ENCODE results near the gene TMSB15B.
A peak's percentile ranks its signal among the peaks of the same experiment; 100 is the strongest.
"Not testable (repeated sequence)": the region's sequence is repeated elsewhere in the genome, so short reads cannot be mapped to it uniquely, and the experiment has no call there.

The TMSB15B gene

DNA sequence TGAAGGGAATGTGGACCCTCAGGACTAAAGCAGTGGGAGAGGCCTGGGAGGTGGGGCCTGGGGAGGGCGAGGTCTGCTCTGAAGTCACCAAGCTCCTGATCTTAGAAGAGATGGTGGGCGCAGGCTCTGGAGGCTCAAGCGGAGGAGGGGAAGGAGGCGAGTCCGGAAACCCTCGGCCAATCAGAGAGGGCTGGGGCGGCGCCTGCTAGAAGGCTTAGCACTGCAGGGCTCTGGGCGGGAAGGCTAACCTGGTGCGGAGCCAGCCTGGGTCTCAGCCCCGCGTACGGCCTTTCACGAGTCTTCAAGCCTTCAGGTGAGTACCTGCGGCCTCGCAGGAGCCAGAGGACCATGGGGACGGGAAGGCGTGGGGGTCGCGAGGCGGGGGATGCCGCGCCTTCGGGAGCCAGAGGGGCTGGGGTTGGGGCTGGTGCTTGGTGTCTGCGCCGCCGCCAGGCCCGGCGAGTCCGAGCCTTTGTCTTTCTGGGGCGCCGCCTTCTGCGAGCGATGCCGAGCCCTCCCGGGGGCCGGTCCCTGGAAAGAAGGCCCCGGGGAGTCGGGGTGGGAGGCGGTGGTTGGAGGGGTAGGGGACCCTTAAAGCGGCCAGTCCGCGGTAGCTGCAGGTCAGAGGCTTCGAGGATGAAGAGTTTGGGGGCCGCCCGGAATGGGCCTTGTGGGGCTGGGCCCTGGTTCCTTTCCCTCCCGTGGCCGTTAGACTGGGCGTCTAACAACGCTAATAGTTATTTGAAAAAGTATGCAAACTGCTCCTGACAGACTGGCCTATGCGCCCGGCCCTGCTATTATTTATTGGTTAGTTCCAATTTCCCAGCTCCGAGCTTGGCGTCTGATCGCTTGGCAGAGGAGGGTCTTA lies at the start of gene TMSB15B:
TSS of gene TMSB15B (plus strand) at position 217 of the 868 bp plus-strand sequence.
- peak; percentile 66 for FAIRE-seq
- not testable (repeated sequence) for DNase-seq (ENCODE audit: insufficient read length, low spot score)

DNA sequence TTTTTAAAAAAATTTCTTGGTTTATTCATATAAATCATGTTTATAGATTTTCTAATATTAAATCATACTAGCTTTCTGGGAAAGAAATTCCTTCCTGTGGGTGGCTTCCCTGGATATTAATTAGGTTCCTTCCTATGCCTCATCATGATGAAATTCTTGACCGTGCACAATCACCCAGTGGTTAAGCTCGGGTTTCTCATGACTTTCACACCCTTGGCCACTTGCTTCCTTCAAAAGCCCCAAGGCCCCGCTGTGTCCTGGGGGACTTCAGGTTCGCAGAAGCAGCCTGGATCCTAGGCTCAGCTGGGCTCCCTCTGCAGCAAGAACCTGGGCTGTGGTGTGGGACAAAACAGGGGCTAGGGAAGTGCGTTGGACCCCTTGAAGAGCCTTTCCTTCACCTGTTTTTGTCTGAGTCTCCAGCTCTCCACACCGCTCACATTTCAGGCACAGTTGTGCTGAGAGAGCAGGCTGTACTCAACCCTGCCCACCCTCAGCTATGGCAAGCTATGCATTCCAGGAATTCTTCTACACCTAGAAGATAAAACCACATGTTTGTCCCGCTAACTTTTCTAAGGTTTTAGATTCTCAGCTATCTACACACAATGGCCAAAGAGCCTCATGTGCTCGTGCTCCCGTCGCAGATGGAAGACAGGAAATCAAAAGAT lies 48.9 kb upstream of the TMSB15B start:
- FAIRE-seq (no peak), DNase-seq (ENCODE audit: insufficient read length, low spot score) (no peak)

GRCh38 chrX:103918050-103918449 lies 44.4 kb upstream of the TMSB15B start:
- DNase-seq (ENCODE audit: insufficient read length, low spot score) (peak; percentile 15), FAIRE-seq (no peak)
- TF ChIP-seq POLR2A (IDR thresholded peaks at IDR 0.05; ENCODE audit: low read depth, low read length): no peak

More for the DNA sequence above, 48.9 kb upstream of the TMSB15B start:
- no peak for TF ChIP-seq POLR2A (IDR thresholded peaks at IDR 0.05; ENCODE audit: low read depth, low read length)

DNA sequence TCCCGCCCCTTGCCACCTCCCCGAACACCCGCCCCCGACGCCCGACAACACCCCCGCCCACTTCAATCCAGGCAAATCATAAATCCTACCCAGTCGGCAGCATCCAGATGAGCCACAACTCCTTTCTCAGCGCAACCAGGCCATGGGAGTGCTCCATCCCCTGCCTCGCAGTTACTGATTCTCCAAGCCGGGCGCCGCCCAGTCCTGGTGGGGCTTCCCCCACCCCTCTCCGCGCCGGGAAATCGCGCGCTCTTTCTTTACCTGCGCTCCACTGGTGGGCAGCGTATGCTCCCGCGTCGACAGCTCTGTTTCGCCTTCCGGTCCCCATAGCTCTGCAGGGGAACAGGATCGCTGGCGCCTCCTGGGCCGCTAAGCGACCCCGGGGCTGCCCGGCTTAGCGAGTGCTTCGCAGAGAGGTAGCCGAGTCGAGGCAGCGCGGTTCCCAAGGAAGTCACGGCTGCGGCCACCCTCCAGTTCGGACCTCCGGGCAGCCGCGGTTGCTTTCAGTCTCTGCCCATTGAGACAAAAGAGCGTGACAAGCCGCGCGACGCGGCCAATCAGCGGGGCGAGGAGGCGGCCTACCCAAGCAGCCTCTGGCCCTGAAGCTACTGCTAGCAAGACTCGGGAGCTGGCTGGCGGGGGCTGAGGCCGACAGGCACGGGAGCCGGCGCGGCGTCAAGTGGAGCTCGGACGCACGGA lies 43.7 kb upstream of the TMSB15B start:
- FAIRE-seq (no peak), DNase-seq (ENCODE audit: insufficient read length, low spot score) (peak; percentile 35)
- peak; percentile 24; the same call in 1 of the 2 replicates for TF ChIP-seq POLR2A (IDR thresholded peaks at IDR 0.05; ENCODE audit: low read depth, low read length)

DNA sequence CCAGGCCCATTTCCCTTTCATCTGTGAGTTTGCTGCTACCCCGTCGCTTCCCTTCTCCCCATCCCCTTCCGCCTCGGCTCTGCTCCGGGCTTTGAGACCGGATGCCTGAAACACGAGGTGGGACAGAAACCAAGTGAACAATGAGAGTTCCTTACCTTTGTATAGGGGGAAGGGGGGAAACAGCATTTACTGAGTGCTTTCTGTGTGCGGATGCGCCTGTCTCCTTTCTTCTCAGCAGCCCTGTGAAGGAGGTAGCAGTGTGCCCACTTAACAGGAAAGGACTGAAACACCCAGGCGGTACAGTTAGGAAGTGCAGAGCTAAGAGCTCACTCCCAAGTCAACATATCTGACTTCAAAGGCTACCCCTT lies 43.2 kb upstream of the TMSB15B start:
- TF ChIP-seq POLR2A (IDR thresholded peaks at IDR 0.05; ENCODE audit: low read depth, low read length): no peak
- DNase-seq (ENCODE audit: insufficient read length, low spot score): peak; percentile 27

GRCh38 chrX:103920515-103920914 lies 41.9 kb upstream of the TMSB15B start:
- not testable (repeated sequence) for DNase-seq (ENCODE audit: insufficient read length, low spot score)
- peak; percentile 61 for FAIRE-seq

More for the DNA sequence above, 43.2 kb upstream of the TMSB15B start:
- FAIRE-seq: no peak

DNA sequence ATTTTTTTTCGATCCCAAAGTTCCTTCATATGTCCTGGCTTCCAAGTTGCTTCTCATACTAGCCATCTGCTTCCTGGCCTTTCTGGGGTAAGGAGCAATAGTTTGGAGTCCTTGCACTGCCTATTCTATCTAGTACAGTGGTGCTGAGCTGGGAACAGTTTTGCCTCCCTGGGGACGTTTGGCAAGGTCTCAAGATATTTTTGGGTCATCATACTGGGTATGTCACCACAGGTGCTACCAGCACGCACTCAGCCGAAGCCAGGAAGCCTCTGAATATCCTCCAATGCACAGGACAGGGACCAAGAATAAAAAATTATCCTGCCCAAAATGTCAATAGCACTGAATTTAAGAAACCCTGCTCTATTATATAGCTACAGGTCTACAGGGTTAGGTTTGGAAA lies 35.4 kb upstream of the TMSB15B start:
- no peak for TF ChIP-seq POLR2A (IDR thresholded peaks at IDR 0.05; ENCODE audit: low read depth, low read length)
- FAIRE-seq (no peak), DNase-seq (ENCODE audit: insufficient read length, low spot score) (no peak)

GRCh38 chrX:103927633-103928032 lies 34.8 kb upstream of the TMSB15B start:
- FAIRE-seq (no peak), DNase-seq (ENCODE audit: insufficient read length, low spot score) (no peak)
- TF ChIP-seq POLR2A (IDR thresholded peaks at IDR 0.05; ENCODE audit: low read depth, low read length): no peak

- DNase-seq (ENCODE audit: insufficient read length, low spot score): no peak
- TF ChIP-seq POLR2A (IDR thresholded peaks at IDR 0.05; ENCODE audit: low read depth, low read length): no peak
- FAIRE-seq: no peak
Observed at GRCh38 chrX:103932133-103932532, 30.3 kb upstream of the TMSB15B start.

DNA sequence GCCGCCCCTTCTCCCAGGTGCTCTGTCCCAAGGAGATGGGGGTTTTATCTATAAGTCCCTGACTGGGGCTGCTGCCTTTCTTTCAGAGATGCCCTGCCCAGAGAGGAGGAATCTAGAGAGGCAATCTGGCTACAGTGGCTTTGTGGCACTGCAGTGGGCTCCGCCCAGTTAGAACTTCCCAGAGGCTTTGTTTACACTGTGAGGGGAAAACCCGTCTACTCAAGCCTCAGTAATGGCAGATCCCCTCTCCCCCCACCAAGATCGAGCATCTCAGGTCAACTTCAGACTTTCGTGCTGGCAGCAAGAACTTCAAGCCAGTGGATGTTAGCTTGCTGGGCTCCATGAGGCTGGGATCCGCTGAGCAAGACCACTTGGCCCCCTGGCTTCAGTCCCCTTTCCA lies 22.2 kb upstream of the TMSB15B start:
- not testable (repeated sequence) for DNase-seq (ENCODE audit: insufficient read length, low spot score); FAIRE-seq

DNA sequence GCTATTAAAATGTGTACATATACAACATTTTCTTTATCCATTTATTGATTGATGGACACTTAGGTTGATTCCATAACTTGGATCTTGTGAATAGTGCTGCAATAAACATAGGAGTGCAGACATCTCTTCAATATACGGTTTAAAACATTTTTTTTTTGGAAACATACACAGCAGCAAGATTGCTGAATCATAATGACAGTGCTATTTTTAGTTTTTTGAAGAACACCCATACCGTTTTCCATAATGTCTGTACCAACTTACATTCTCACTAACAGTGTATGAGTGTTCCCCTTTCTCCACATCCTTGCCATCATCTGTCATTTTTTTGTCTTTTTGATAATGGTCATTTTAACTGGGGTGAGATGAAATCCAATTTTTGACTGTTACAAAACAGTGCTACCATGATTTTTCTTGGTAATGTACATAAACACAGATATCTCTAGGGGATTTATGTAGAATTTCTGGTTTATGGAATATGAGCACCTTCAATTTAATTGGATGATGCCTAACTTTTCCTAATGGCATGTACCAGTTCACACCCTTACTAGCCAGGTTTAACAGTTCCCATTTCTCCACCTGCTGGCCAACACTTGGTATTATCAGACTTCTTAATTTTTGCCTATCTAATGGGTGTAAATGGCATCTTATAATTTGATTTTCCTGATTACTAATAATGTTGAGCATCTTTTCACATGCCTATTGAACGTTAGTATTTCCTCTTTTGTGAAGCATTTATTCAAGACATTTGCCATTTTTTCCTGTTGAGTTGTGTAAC lies 21.0 kb upstream of the TMSB15B start:
- no peak for TF ChIP-seq POLR2A (IDR thresholded peaks at IDR 0.05; ENCODE audit: low read depth, low read length)
- FAIRE-seq (peak; percentile 93), DNase-seq (ENCODE audit: insufficient read length, low spot score) (no peak)

DNA sequence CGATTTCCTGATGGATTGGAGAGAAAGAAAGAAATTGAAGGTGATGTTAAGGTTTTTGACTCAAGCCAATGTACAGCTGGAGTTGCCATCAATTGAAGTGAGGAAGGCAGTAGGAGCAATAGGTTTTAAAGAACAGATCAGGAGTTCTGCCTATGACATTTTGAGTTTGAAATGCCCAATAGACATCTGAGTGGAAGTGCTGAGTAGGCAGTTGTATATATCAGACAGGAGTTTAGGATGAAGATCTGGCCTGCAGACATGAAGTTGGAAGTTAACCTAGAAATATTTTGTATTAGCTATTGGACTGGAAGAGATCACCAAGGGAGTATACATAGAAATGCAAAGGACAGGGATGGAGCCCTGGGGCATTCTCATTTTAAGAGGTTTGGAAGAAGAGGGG lies 12.9 kb upstream of the TMSB15B start:
- no peak for FAIRE-seq
- no peak for DNase-seq (ENCODE audit: insufficient read length, low spot score)
- TF ChIP-seq POLR2A (IDR thresholded peaks at IDR 0.05; ENCODE audit: low read depth, low read length): no peak

DNA sequence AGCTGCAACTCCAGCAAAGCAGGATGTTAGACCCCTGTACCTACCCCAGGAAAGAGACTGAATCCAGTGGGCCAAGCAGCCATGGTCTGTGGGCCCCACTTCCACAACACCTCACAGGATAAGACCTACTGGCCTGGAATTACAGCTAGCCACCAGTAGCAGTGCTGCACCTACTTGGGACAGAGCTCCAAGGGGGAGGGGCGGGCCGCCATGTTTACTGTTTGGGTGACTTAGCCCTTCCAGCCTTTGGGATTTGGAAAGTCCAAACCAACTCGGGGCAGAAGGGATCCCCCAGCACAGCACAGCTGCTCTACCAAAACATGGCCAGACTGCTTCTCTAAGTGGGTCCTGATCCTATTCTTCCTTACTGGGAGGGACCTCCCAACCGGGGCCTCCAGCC lies 9.1 kb upstream of the TMSB15B start:
- no peak for TF ChIP-seq POLR2A (IDR thresholded peaks at IDR 0.05; ENCODE audit: low read depth, low read length)
- FAIRE-seq (no peak), DNase-seq (ENCODE audit: insufficient read length, low spot score) (no peak)

GRCh38 chrX:103954259-103954658 lies 8.2 kb upstream of the TMSB15B start:
- no peak for TF ChIP-seq POLR2A (IDR thresholded peaks at IDR 0.05; ENCODE audit: low read depth, low read length)
- FAIRE-seq (no peak), DNase-seq (ENCODE audit: insufficient read length, low spot score) (no peak)

DNA sequence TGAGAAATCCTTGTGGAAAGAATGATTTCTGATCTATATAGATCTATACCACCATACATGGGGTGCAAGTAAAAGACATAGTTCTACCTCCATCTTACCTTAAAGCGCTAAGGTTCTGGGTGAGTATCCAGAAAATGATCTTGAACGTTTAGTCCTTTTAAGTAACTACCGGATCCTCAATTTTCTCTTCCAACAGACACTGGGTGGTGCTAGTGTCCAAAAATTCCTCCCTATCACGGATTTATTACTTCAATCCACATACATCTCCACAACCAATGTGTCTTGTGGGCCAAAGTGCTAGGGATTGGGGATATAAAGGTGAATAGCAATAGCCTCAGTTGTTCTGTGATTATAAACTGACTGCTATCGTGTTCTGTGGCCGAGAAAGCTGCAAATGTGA lies 1.8 kb upstream of the TMSB15B start:
- peak; percentile 78 for FAIRE-seq
- not testable (repeated sequence) for DNase-seq (ENCODE audit: insufficient read length, low spot score)

DNA sequence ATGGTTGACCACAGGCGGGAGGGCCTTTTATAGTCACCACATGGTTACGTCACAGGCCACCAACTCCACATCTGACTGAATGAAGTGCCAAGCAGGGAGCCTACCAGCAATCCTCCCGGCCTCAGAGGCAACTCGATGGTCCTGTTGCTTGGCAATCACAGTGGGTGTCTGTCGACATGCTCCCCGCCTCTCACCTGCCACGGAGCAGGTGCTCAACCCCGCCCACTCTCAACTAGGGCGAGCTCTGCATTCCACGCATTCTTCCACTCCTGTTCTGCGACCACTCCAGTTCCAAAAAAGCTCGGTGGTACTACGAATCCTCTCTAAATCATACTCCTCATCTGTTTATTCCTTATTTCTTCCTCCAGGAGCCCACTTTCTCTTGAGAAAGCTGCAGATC lies 21.1 kb downstream of the TMSB15B start:
- DNase-seq (ENCODE audit: insufficient read length, low spot score); FAIRE-seq: not testable (repeated sequence)
